Body of pancreas (tissue), 4 donors: ENCODE measurements around the gene PLEKHA7. TPM values are rescaled to one million over a fixed set of nuclear protein-coding genes. Genes with fewer than 3 reads are reported as not detected.
"Not testable (repeated sequence)": the region's sequence is repeated elsewhere in the genome, so short reads cannot be mapped to it uniquely, and the experiment has no call there.

Experiments used
- ATAC-seq: fragments of 150-250 bp; one replicate; pipeline ENCODE4 v1.9.1; 2016
- DNase-seq, 4 donors: peaks; one replicate each; pipeline ENCODE4 v3.0.0-alpha.2; 2019
- H3K27ac ChIP-seq, 4 donors: fragments of 200-600 bp; sonication (generic); 1 replicate in 3 of 4; 2 replicates in 1 of 4; pipeline versions ENCODE4 v1.5.1 to v1.6.1; 2016 to 2019; ENCODE audit warnings: mild to moderate bottlenecking in 1 of 4, mixed read lengths in 1 of 4, moderate library complexity in 1 of 4
- H3K27me3 ChIP-seq, 2 donors: fragments of 200-600 bp; sonication (generic); one replicate each; pipeline ENCODE4 v1.6.0; 2016; ENCODE audit warnings: mild to moderate bottlenecking in 1 of 2
- H3K36me3 ChIP-seq, 2 donors: fragments of 200-600 bp; sonication (generic); replicated peaks in 1 of 2; 2 replicates each; pipeline ENCODE4 v1.5.1; 2016; ENCODE audit warnings: low read depth in 2 of 2; ENCODE audit not compliant: insufficient read depth in 1 of 2
- H3K4me1 ChIP-seq: fragments of 200-600 bp; sonication (generic); one replicate; pipeline ENCODE4 v1.6.0; 2016
- H3K4me3 ChIP-seq, 2 donors: fragments of 200-600 bp; sonication (generic); 1 replicate in 1 of 2; 2 replicates in 1 of 2; pipeline ENCODE4 v1.5.1; 2016 to 2019
- H3K9me3 ChIP-seq, 3 donors: fragments of 200-600 bp; sonication (generic); 1 replicate in 2 of 3; 2 replicates in 1 of 3; pipeline ENCODE4 v1.5.1; 2016
- POLR2A ChIP-seq, 3 donors: fragments of 450-650 bp; IDR thresholded peaks; one replicate each; pipeline ENCODE4 v1.6.1; 2016; ENCODE audit warnings: antibody characterized with exemption in 3 of 3, mild to moderate bottlenecking in 2 of 3
- WGBS, 2 donors: methylation state at CpG; one replicate each; pipeline ENCODE4 v1.1.5; 2017; 5-methylcytosine and 5-hydroxymethylcytosine counted together
- intact Hi-C: fragments of 100-400 bp; cut with DNase I; formaldehyde crosslinking; loops from one replicate; pipeline ENCODE4 v1.15.1; 2023
- total RNA-seq, 2 donors: library from RNA; depleted of rRNA; stranded (reverse); fragments of >200 nt; gene quantifications; one replicate each; pipeline ENCODE4 v1.1.0, GENCODE V29; 2016
- TF ChIP-seq, protein P1 (sequence below), 7 experiments: fragments of 450-650 bp in 4 of 7; fragments of 200-600 bp in 3 of 7; sonication (generic) in 3 of 7; IDR thresholded peaks; one replicate each; pipeline ENCODE4 v1.5.1; 2016 to 2019; ENCODE audit warnings: antibody characterized with exemption in 7 of 7

PLEKHA7 gene
- total RNA-seq, 2 donors from 2014 or later: 30.4 to 34.6 TPM

DNA sequence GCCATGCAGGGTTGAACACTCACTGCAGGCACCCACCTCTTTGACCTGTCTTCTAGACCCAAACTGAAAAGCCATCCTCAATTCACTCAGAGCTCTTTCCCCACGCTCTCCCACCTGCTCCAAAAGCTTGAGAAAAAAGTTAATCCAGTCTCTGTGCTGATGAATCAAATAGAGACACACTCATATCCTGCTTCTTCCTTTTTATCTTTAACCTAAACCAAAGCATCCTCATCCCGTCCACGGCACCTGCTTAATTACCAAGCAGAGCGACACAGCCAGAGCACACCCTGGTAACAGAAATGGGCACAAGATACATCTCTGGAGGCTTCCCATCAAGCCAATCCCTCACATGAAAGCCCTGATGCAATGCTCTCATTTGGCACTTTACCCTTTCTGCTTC, 102.6 kb downstream of the PLEKHA7 start:
- DNase-seq (no peak), ATAC-seq (no peak)
- H3K36me3 ChIP-seq: no peaks in the 10 kb centered on the region
- TF ChIP-seq POLR2A (IDR thresholded peaks at IDR 0.05): no peak
- TF ChIP-seq, protein P1, sequence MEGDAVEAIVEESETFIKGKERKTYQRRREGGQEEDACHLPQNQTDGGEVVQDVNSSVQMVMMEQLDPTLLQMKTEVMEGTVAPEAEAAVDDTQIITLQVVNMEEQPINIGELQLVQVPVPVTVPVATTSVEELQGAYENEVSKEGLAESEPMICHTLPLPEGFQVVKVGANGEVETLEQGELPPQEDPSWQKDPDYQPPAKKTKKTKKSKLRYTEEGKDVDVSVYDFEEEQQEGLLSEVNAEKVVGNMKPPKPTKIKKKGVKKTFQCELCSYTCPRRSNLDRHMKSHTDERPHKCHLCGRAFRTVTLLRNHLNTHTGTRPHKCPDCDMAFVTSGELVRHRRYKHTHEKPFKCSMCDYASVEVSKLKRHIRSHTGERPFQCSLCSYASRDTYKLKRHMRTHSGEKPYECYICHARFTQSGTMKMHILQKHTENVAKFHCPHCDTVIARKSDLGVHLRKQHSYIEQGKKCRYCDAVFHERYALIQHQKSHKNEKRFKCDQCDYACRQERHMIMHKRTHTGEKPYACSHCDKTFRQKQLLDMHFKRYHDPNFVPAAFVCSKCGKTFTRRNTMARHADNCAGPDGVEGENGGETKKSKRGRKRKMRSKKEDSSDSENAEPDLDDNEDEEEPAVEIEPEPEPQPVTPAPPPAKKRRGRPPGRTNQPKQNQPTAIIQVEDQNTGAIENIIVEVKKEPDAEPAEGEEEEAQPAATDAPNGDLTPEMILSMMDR (IDR thresholded peaks at IDR 0.05): no peak
- no peak overlapping the region for H3K27ac ChIP-seq
- H3K4me3 ChIP-seq: no peak overlapping the region
- H3K27me3 ChIP-seq: no peaks in the 10 kb centered on the region
- intact Hi-C loops: no loop called here
- 93% methylated on average over 4 of the region's 4 CpGs for WGBS, 2 donors
- H3K9me3 ChIP-seq: no peaks in the 10 kb centered on the region
- H3K4me1 ChIP-seq: peaks cover 26% of the 10 kb centered on the region

DNA sequence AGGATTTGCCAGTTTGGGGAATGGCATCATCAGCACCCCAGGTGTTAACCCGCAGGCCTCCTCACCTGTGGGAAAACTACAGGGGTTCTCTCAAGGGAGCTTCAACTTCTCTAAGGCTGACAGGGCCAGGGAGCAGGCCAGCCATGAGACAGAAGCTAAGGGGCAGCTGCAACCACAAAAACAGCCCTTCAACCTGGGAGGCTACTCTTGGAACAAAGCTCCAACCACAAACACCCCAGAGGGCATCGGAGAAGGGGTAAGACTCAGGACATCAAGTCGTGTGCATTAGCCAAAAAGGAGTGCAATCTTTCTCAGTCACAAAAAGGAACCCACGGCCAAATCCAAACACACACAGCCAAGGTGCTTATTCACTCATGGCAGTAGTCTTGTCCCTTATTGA, 103.0 kb downstream of the PLEKHA7 start:
- no peak overlapping the region for H3K4me3 ChIP-seq
- H3K4me1 ChIP-seq: peaks cover 26% of the 10 kb centered on the region
- ATAC-seq (no peak), DNase-seq (no peak)
- intact Hi-C loops: no loop called here
- no peaks in the 10 kb centered on the region for H3K9me3 ChIP-seq
- 62 to 82% methylated on average over 4 of the region's 4 CpGs for WGBS, 2 donors
- TF ChIP-seq, protein P1 (IDR thresholded peaks at IDR 0.05): no peak
- TF ChIP-seq POLR2A (IDR thresholded peaks at IDR 0.05): no peak
- no peaks in the 10 kb centered on the region for H3K27me3 ChIP-seq
- no peaks in the 10 kb centered on the region for H3K36me3 ChIP-seq
- no peak overlapping the region for H3K27ac ChIP-seq

DNA sequence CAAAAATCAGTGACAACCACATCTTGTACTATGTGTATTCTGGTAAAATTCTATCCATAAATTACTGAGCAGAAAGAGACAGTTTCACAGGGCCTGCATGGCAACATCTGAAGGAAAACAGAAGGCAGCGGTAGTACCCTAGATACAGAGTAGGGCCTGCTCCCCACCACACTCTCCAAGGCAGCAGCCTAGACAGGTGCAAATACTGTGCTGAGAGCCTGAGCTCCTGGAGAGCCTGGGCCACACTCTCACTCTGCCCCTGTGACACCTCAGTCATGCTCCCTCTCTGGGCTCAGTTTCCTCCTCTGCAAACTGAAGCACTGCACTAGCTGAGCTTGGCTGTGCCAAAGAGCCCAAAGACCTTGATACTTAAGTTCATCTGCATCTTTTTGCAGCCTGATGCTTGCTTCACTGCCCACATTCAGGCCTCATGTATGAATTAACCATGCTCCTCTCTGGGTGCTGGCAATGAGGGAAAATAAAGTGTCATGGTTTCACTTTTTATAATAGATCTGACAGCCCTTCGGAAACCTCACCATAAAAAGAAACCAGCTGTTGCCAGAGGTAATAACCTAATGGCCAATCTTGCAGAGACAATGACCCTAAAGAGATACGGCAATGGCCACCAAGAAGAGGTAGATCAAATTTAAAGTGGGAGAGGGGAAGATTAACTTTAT, 104.7 kb downstream of the PLEKHA7 start:
- TF ChIP-seq, protein P1 (IDR thresholded peaks at IDR 0.05): no peak
- TF ChIP-seq POLR2A (IDR thresholded peaks at IDR 0.05): no peak
- no peaks in the 10 kb centered on the region for H3K36me3 ChIP-seq
- H3K27ac ChIP-seq: no peak overlapping the region
- no peaks in the 10 kb centered on the region for H3K9me3 ChIP-seq
- DNase-seq (no peak), ATAC-seq (no peak)
- peaks cover 33% of the 10 kb centered on the region for H3K4me1 ChIP-seq
- WGBS, 2 donors: 83% methylated on average over 3 of the region's 3 CpGs
- intact Hi-C loops: no loop called here
- H3K27me3 ChIP-seq: no peaks in the 10 kb centered on the region
- no peak overlapping the region for H3K4me3 ChIP-seq

DNA sequence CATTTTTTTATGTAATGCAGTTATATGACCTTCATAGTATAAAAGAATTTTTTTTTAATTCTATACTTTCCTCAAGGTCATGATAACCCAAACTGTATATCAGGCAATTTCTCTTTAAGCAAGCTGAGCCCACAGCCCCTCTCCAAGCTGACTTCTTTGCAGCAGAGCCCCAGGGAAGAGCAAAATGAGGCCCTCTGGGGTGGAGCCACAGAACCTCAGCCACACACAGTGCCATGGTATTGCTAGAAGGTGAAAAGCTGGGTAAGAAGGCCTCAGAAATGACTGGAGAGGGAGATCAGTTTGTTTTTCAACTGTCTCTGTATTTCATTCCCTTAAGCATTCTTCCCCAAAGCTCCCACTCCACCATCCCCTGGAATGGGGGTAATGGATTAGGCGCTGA, 108.8 kb downstream of the PLEKHA7 start:
- Histone ChIP-seq H3K4me1 (peaks cover 16% of the 10 kb centered on the region), H3K27ac (no peak overlapping the region), H3K9me3 (no peaks in the 10 kb centered on the region), H3K27me3 (no peaks in the 10 kb centered on the region), H3K36me3 (no peaks in the 10 kb centered on the region), H3K4me3 (no peak overlapping the region)
- WGBS, 2 donors: 93 to 100% methylated on average over 1 of the region's 1 CpG
- no peak for TF ChIP-seq POLR2A (IDR thresholded peaks at IDR 0.05)
- TF ChIP-seq, protein P1 (IDR thresholded peaks at IDR 0.05): no peak
- no peak for ATAC-seq
- no peak for DNase-seq
- intact Hi-C loops: no loop called here

DNA sequence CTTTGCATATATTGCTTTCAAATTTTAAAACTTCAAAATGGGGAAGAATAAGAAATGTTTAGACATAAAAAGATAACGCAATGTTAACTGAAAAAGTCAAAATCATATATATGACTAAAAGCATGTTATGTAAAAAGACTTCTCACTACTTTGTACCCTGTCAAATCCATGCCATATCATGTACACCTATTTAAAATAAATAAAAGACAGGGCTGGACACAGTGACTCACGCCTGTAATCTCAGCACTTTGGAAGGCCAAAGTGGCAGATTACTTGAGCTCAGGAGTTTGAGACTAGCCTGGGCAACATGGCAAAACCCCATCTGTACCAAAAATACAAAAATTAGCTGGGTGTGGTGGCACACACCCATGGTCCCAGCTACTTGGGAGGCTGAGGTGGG, 109.5 kb downstream of the PLEKHA7 start:
- H3K9me3 ChIP-seq, H3K27ac ChIP-seq, DNase-seq, H3K27me3 ChIP-seq, ATAC-seq, H3K36me3 ChIP-seq, H3K4me3 ChIP-seq, intact Hi-C loops: not testable (repeated sequence)
- WGBS, 2 donors: 65 to 72% methylated on average over 2 of the region's 2 CpGs
- peaks cover 17% of the 10 kb centered on the region for H3K4me1 ChIP-seq
